GM12872 (cell line): ENCODE results near the gene SCGB3A2.

Experiments used
- TF ChIP-seq, protein P1 (sequence below): IDR thresholded peaks from 3 replicates; pipeline ENCODE4 v1.5.1; 2011; ENCODE audit warnings: low read depth, mild to moderate bottlenecking, low read length, moderate library complexity; ENCODE audit not compliant: insufficient read depth

SCGB3A2 gene

DNA sequence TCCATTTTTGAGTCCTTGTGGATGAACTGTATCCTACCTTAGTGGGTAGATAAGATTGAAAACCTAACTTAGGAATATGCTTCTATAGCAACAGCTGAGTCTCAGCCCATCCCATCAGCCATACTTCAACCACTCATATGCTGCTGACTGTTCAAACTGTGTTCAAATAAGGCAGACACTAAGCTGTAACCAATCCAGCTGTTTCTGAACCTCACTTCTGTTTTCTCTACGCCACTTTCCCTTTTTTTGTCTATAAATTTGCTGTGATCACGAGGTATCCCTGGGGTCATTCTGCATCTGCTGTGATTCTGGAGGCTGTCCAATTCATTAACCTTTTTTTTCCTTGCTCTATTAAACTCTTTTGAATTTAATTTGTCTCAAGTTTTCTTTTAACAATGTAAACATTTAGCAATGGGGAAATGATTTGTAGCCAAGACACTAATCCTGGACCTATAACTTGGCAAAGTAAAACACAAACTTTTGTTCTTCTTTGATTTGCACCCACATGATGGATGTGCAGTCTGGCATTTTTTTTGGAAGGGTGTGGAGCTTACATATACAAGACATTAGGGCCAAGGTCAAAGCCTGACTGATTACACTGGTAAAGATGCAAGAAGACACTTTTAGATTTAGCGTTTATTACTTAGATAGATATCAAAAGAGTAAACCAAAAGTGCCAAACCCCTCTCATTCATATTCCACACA, 14.9 kb upstream of the SCGB3A2 start:
- TF ChIP-seq, protein P1, sequence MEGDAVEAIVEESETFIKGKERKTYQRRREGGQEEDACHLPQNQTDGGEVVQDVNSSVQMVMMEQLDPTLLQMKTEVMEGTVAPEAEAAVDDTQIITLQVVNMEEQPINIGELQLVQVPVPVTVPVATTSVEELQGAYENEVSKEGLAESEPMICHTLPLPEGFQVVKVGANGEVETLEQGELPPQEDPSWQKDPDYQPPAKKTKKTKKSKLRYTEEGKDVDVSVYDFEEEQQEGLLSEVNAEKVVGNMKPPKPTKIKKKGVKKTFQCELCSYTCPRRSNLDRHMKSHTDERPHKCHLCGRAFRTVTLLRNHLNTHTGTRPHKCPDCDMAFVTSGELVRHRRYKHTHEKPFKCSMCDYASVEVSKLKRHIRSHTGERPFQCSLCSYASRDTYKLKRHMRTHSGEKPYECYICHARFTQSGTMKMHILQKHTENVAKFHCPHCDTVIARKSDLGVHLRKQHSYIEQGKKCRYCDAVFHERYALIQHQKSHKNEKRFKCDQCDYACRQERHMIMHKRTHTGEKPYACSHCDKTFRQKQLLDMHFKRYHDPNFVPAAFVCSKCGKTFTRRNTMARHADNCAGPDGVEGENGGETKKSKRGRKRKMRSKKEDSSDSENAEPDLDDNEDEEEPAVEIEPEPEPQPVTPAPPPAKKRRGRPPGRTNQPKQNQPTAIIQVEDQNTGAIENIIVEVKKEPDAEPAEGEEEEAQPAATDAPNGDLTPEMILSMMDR: no peak

DNA sequence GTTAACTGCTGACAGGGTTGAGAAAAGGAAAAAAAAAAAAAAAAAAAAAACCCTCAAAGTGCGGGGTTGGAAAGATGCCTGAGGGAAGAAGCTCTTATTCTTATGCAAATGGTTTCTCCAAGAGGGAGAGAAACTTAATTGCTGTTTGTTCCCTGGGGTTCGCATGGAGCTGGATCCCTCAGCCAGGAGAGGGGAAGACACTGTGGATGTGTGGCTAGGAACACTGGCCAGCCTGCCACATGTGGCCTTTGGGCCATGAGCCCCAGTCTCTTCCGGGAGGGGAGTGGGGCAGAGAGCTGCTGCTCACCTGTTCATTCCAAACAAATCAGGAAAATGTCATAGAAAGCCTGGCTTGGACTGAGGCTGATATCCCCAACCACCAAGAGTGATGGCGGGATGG, 9.4 kb upstream of the SCGB3A2 start:
- TF ChIP-seq, protein P1: no peak

DNA sequence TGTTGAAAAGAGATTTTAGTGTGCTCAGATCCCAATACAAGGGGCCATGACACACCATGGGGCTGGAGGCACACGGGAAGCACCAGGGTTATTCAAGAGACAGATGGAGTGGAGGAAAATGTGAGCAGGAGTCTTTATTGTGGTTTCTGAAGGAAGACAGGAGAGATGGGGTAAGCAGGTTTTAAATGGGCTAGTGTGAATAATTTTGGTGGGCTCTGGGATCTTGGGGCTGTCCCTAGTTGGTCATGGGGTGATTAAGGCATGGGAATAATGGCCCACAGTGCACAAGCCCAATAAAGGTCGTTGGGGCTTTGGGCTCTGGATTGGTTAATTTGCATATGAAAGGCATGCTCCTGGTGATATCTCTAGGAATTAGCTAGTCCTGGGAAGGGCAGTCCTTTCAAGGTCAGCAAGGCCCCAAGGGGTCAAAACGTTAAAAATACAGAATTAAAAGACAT, 3.6 kb upstream of the SCGB3A2 start:
- TF ChIP-seq, protein P1: no peak

DNA sequence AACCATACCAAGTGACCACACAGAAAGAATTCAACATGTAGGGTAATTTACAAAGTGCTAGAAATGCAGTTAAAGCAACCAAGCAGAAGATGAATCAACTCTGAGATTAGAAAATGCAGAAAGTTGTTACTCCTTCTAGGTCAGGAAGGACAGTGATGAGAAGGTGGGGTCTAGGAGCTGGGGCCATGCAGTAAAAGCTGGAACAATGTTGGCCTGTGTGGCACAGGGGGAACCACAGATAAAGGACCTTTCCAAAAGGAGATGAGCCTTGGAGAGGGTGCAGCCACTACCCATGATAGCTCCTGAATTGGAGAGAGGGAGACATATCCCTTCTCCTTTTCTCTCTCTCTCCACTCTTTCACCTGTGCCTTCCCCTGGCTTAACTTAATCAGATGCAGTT, 2.4 kb upstream of the SCGB3A2 start:
- TF ChIP-seq, protein P1: no peak

DNA sequence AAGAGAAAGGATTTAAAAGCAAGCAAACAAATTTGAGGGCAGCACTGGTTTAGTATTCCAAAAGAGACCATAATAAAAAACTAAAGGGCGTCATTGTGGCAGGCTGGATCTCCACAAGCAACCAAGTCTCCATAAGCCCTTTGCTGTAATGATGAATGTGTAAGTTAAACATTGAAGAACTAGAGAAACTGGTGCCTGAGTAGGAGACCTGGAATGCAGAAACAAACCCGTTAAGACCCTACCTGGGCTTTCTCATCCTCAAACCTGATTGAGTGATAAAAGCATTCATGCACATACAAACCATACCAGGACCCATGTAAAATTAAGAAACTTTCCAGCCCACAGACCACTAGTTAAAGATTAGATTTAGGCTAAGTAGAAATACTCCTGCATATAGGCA, 1.9 kb upstream of the SCGB3A2 start:
- TF ChIP-seq, protein P1: no peak

DNA sequence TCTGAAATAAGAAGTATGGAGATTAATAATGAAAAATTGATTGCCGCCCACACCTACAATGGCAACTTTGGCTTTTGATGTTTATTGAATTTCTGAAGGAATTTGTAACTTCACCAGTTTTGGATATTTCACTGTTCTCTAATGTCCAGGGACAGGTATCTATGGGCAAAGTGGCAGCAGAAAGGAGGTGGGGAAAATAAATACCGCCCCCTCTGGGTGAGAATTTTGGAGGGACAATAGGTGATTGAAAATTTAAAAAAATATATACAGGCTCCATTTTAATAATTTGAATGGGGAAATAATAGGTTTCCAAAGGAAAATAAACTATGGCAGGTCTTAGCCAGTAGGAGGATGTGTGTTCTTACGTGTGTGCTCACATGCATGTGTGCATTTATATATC, 1.3 kb downstream of the SCGB3A2 start:
- TF ChIP-seq, protein P1: no peak

DNA sequence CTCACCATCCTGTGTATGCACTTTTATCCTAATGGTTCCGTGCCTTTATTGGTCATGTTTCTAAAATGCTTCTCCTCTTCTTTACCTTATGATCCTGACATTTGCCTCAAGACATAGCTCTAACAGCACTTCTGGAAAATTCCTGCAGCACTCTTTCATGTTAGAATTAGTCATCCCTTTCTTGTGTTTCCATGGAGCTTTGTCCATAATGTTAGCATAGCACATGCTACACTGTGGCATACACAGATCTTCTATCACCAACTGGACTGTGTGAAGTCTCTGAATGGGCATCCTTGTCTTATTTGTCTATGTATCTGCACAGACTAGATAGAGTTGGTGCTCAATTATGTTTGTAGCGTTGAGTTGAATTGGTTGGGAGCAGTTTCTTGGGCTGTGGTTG, 2.0 kb downstream of the SCGB3A2 start:
- TF ChIP-seq, protein P1: no peak
